ENCODE results near the gene SIGLEC10.

The SIGLEC10 gene

DNA sequence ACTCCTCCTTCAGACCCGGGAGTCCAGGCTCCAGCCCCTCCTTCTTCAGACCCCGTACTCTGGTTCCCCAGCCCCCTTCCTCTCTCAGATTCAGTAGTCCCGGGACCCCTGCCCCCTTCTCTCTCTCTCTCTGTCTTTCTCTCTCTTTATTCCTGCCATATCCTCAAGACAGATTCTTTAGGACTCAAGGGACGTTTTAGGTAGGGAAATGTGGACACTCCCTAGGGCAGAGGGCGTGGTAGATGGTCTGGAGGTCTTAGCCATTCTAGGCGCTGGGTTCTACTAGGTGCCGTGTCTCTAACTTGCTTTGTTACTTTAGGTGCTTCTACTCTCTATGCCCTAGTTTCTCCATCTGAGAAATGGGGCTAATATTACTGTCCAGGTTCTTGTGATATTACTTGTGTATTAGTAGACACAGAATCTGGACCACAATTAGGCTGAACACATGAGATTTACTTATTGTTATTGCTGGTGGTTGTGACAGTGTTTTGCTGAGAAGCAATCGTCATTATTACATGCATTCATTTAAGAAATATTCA lies 26.3 kb downstream of the SIGLEC10 start:
- DNase-seq: no peak

DNA sequence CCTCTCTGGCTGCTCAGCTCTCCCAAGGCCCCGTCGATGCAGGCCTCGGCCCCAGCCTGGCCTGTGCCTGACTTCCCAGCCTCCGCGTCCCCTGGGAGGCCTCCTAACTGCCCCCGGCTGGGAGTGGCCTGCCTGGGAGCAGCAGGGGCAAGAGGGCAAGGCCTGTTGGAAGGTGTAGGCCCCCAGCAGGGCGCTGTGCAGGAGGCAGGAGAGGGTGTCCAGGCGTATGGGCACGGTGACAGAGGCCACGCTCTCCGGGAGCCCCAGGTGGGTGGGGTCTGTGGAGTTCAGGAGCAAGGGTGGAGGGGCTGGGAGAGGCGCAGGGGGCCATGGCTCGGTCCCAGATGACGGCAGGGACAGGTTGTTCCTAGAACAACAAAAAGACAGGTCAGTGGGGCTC lies 28.3 kb downstream of the SIGLEC10 start:
- DNase-seq: no peak

DNA sequence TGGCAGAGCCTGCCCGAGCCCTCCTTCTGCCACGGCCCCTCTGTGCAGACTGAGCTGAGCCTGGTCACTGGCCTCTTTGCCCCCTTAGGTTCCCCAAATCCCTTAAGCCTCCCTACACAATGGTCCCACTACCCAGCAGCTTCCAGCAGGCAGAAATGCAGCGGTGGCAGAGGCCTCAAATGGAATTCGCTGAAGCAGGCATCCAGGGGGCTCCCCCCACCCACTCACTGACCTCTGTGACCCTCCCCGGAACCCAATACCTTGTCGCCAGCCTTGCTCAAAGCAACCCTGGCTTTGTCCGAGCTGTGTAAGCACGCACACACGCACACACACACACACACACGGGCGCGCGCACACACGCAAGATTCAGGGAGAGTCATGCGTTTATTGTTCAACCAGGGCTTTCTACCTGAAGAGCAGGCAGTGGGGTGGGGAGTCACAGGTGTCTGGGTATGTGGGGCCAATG lies 29.5 kb downstream of the SIGLEC10 start, which contains the start of gene LIM2:
TSS of gene LIM2 (minus strand) at position 51 of the 466 bp plus-strand sequence. CDS start 531 bp downstream, outside the sequence.
- no peak for DNase-seq

DNA sequence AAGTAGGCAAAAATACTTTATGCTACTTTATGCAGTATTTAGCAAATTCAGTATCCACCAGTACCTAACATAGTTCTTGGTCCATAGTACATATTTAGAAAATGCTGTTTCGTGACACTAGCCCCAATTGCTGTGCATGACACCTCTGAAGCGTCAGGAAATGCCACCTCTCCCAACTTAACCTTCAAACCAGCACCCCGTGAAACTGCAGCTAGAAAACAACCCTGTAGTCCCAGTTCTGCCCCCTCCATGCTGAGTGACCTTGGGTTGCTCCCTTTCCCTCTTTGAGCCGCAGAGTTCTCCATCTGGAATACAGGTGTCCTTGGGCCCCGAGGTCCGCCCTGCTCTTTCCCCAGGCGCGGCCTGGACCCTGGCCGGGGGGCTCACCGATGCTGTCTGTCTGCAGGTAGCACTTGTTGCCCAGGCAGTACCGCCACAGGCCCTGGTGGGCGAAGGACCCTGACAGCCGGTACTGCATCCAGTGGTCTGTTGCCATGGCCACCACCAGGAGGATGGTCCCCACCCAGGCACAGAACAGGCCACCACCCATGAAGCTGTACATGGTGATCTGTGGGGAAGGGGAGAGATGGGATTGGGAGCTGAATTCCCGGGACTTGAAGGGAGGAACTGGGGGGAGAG lies 30.4 kb downstream of the SIGLEC10 start:
- no peak for DNase-seq

DNA sequence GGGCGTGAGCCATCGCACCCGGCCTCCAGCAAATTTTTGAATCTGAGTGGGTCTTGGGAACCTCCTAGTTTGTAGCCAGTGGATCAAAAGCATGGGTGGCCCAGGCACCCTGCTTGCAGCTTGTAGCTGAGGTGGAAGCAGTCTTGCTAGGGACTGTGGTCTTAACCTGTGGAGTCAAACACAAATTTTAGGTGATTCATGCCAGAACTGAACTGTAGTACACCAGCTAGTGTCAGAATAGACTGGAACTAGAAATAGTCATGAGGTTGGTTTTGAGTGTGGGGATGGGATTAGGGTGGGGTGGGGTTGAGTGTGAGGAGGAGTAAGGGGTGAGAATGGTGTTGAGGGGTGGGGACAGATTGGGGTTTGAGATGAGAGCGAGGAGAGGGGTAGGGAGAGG lies 35.4 kb downstream of the SIGLEC10 start:
- no peak for DNase-seq

DNA sequence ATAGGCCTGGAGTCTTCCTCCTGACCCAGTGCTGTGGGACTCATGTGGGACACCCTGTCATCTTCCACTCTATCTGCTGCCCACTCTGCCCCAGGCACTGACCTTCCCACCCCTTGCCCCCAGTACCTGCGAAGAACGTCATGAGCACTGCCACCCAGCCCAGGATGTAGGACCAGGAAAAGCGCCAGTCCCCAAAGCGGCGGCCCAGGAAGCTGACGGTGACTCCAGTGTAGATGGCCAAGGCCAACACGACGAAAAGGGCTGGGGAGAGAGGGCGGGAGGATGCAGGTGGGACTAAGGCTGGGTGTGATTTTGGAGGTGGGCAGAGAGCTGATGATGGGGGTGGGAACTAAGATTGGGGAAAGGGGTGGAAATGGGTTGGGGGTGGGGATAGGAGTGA lies 37.1 kb downstream of the SIGLEC10 start:
- no peak for DNase-seq

DNA sequence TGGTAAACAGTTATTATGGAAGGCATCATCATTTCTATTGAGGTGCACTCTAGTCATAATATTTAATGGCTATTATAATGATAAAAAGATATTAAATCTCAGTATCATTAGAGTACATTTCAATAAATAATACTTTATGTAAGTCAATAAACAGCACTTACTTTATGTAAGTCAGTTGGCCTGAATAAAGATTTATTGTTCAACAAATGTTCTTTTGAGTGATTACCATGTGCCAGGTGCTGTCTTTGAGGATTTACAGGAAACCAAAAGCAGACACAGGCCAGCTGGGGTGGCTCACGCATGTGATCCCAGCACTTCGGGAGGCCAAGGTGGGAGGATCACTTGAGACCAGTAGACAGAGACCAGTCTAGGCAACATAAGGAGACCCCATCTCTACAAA lies 40.0 kb downstream of the SIGLEC10 start:
- no peak for DNase-seq

DNA sequence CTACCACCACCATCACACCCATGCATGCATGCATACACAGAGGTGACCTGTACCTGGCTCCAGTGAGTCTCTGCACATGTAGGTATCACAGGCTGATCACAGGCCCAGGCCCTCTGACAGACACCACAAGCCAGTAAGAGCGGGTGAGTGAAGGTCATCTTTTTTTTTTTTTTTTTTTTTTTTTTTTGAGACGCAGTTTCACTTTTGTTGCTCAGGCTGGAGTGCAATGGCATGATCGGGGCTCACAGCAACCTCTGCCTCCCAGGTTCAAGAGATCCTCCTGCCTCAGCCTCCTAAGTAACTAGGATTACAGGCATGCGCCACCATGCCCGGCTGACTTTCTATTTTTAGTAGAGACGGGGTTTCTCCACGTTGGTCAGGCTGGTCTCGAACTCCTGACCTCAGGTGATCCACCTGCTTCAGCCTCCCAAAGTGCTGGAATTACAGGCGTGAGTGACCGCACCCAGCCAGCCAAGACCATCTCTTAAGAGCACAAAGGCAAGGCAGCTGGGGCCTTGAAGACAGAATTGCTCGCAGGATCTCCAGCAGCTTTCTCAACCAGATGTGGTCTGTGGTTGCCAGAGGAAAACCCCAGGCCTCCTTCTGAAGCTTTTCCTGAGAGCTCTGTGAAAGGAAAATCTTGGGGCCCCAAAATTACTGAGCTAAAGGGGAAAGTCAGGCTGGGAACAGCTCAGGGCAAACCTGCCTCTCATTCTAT lies 41.8 kb downstream of the SIGLEC10 start:
- no peak for DNase-seq

DNA sequence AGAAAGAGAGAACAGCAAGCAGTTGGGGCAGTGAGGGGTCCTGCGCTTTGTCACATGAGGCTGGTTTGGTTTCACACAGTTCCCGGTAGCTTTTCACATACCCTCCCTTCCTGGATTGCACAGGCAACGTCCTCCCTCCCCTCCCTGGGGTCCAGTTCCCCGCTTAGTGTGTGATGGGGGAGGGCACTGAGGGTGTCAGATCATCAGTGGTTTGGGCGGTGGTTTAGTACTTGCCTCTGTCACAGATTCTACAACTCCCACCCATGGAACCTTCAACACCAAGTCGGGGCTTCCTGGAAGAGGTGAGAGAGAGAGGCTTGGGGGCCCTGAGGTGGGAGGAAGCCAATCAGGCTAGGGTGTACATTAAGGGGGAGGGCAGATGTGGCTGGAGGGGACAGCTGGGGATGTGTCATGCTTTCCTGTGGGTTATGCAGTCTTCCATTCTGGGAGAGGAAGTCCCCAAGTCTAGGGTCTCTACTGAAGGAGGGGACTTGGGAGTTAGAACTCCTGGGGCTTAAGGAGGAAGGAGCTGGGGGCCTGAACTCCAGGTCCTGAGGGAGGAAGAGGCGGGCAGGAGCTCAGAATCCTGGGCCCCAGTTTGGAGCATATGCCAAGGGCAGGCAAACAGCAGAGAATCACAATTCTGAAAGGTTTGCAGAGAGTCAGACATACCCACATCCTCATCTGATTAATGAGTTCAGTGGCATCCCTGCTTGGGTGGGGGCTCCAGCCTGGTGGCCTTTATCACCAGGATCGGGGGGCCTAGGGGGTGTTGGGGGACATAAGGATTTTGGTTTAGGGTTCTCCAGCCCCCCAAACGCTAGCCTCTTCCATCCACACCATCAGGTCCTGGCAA lies 44.6 kb downstream of the SIGLEC10 start, which contains the start of gene NKG7:
TSS of gene NKG7 (minus strand) at position 6 of the 856 bp plus-strand sequence. CDS start 119 bp downstream, outside the sequence.
- DNase-seq: peak; percentile 25

DNA sequence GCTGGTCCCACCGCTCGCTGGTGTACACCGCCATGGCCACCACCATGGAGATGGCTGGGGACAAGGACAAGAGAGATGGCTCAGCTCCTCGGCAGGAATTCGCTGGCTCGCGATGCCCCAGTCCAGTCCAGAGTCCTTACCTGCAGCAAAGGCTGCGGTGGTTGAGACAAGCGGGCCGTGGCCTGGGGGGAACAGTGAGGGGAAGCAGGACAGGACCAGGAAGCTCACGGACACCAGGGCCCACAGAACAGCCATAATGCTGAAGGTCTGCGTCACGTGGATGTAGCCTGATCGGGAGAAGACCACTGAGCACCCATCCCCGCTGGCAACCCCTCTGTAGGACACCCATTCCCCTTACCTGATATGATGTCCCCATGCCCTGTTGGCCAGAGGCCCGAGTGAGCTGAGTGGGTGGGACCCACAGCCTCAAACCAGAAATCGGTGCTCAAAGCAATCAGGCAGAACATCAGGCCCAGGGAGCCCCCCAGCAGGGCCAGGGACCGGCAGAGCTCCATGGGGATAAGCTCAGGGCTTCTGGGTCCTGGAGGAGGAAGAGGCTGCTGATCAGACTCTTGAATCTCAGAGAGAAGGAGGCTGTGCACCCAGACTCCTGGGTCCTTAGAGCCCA lies 45.3 kb downstream of the SIGLEC10 start:
- no peak for DNase-seq

DNA sequence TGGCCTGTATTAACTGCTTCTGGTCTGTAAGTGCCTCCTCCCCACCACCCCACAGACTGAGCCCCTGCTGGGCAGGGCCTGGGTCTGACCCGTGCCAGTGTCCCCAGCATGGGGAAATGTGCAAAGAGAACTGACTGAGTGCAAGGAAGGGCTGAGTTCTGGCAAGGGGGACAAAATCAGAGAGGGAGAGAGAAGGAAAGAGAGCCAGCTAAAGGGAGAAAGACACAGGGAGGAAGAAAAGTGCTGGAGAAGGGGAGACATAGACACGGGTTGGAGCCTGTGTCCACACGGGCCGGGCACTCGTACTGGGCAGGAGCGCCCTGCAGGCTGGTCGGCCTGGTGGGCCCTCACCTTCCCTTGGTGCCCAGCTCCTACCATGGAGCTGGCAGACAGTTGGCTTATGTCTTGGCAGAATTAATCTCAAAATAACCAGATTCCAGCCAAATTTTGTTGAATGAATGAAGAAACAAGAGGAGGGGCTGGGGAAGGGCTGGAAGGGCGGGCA lies 46.2 kb downstream of the SIGLEC10 start:
- DNase-seq: no peak

DNA sequence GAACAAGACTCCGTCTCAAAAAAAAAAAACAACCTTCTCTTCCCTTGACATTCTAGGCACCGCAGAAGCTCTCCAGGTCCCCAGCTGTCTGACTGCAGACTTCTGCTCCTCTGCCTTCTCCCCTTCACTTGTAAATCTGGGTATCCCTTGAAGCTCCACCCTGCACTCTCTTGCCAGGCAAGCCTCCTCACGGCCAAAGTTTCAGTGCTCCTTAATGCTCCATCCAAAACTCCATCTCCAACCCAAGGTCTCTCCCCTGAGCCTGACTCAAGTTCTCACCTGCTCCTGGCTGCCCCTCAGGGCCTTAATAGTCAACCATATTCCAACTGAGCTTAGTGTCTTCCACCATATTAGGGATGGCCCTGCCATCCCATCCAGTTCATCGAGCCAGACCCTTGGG lies 47.2 kb downstream of the SIGLEC10 start:
- no peak for DNase-seq

DNA sequence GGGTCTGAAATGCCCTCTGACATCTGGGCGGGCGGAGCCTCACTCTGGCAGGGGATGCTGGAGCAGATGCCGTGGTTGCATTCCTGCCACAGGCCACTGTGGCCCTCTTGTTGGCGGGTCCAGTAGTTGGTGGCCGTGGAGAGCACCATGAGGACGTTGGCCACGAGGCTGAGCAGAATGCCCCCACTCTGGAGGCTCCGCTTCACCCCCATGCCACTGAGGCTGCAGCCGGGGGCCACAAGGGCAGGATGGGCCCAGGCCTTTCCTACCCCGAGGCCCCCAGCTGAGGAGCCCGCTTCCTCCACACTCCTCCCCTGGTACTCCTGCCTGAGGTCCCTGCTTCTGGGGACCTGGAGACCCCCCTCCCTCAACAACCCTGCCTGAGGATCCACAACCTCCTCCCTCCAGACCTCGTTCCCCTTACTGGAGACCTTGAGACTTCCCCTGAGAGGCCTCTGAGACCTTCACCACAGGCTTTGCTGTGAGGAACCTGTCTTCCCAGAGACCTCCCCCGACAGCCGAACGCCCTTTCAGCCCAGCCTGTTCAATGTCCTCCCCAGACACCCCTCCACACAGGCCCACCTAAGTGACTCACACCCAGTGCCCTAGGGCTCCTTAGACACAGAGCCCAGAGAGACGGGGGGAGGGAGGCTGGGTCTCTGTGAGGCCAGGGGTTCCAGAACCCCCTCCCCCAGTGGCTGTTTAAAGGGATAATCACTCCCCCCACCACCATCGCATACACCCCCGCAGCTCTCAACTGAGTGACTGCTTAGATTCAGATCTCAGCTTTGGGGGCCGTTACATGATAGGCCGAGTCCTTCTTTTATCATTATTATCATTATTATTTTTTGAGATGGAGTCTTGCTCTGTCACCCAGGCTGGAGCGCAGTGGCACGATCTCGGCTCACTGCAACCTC lies 48.8 kb downstream of the SIGLEC10 start, which contains the start of gene CLDND2:
TSS of gene CLDND2 (minus strand) at position 638 of the 917 bp plus-strand sequence. CDS start at position 212, 426 bp downstream.
- no peak for DNase-seq

DNA sequence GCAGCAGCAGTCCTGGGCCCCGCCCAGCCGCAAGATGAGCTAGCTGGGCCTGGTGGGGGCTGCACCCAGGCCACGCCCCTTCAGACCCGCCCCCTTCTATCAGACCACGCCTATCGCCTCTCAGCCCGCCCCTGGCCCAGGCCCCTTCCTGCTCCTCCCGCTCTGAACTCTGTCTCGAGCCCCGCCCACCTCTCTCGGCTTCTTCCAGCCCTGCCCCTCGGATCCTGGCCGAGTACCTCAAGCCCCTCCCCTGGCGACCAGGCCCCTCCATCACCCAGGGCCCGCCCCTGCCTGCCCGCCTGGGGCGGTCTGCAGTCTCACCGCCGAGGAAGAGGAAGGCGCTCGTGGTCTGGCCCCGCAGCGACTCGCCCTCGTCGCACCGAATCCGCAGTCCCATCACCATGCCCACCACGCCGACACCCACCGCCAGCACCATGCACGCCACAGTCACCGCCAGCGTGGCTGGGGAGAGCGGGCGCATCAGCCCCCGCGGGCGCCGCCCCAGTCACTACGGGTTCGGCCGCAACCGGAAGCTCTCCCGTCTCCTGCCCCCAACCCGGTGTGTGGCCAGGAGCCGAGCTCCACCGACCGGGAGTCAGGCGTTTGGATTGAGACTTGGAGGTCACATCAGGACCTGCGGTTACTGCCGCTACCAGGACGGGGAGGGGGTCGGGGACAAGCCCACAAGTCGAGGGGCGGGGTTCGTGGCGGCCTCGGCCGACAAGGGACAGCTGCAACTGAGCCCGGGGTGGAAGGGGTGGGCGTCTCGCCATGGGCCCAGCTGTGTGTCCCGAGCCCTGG lies 49.7 kb downstream of the SIGLEC10 start:
- DNase-seq: peak; percentile 91

DNA sequence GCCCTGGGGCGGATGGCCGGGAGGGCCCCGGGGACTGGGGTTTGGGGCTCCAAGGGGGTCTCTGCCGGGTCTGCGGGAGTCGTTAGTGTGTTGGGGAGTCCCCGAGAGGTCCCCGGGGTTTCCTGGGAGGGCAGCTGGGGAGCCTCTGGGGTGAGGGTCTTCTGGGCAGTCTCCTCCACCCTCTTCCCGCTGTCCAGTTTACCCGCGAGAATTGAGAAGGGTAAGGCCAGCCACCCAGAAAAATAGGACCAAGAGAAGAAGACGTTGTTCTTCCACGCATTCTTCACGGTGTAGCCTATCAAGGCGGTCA lies 50.2 kb downstream of the SIGLEC10 start:
- DNase-seq: no peak

DNA sequence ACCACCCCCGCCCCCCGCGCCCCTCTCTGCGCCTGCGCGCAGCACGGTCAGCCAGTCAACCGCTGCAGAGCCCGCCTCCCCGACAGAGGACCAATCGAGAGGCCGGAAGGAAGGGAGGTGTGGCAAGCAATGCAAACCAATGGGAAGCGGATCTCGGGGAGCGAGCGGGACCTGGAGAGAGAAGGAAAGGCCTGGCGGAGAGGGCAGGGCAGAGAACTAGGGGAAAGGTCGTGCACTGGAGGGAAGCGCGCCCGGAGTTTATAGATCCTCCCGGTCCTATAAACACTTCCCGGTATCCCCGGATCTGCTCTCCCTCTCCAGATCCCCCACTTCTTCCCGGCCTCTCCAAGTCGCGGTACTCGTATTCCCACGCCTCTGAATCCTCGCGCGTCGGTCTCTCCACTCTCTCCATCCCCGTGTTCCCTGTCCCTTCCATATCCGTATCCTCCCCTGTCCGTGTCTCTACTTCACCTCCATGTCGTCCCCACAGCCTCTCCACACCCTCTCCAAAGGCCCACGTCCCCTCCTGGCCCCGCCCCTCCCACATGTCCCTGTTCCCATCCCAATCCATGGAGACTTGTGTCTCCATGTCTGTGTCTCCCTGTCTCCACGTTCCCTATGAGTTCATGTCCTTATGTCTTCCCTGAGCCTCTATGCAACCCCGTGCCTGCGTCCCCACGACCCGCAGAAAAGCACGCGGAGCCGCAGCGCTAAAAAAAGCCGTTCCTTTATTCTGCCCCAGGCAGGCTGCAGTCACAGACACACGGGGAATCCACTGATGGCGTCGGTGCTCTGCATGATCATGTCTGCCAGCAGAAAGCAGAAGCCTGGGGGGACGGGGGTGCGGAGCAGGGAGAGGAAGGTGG lies 50.8 kb downstream of the SIGLEC10 start:
- DNase-seq: peak; percentile 89

DNA sequence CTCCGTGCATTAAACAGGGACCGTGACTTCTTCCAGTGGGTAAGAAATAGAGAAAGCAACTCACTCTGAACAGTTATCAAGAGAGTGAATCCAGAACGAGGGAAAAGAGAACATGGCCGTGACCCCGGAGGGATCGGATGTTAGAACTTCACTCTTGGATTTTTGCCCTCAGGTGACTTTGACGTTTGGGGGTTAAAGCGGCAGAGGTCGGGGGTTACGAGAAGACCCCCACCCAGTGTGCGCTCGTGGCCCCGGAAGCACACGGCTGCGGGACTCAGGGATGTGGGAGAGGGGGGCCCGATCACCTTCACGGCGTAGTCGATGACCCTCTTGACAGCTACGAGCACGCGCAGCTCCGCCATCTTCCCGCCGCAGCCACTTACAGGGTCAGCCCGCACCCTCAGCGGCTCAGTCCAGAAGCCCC lies 51.5 kb downstream of the SIGLEC10 start, which contains the start of gene ETFB:
TSS of gene ETFB (minus strand) at position 424 of the 424 bp plus-strand sequence. CDS start at position 362, 62 bp downstream.
- no peak for DNase-seq

DNA sequence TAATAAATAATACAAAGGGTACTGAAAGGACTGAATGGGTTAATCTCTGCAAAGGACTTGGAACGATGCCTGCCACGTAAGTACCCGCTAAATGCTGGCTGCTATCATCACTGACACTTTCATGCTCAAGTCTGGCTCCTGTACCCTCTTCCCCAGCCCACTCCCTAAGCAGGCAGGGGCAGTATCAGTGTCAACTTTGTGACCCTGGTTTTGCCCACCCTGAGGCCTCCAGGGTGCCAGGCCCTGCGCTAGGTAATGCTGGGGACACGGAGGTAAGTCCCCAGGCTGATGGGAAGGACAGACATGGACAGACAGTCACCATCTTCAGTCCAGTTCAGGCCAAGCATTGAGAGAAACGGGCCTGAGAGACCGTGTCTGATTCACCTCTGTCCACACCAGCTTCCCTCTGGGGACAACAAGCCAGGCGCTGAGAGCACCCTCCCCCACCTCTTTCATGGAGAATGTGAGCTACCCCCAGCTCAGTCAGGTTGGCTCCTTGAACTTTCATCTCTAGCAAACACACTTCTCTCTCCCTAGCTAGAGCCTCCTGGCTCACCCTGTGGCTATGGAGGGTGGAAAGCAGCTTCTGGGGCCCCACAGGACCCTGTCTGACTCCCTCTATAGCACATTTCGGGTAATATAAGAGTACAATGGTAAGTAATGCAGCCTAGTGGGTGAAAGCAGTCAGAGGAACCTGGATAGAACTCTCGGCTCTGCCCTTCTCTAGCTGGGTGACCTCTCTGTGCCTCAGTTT lies 52.1 kb downstream of the SIGLEC10 start:
- peak; percentile 10 for DNase-seq
